GM15510 (cell line): Measurements from ENCODE around the gene TTC7B.

Experiments used
- POLR2A ChIP-seq: IDR thresholded peaks from 3 replicates; pipeline ENCODE4 v1.6.1; 2011; ENCODE audit warnings: borderline replicate concordance; ENCODE audit not compliant: insufficient read length; ENCODE audit errors: extremely low read depth

The TTC7B gene

GRCh38 chr14:90522571-90523191, 293.5 kb downstream of the TTC7B start:
- no peak for TF ChIP-seq POLR2A

- no peak for TF ChIP-seq POLR2A
Measured at GRCh38 chr14:90521930-90522483, 294.2 kb downstream of the TTC7B start.

GRCh38 chr14:90521084-90521929, 294.9 kb downstream of the TTC7B start:
- TF ChIP-seq POLR2A = no peak

- TF ChIP-seq POLR2A = no peak
Measured at GRCh38 chr14:90520326-90520725, 295.9 kb downstream of the TTC7B start.

- no peak for TF ChIP-seq POLR2A
Measured at GRCh38 chr14:90519262-90519920, 296.8 kb downstream of the TTC7B start.

GRCh38 chr14:90518941-90519256, 297.3 kb downstream of the TTC7B start:
- no peak for TF ChIP-seq POLR2A

- no peak for TF ChIP-seq POLR2A
Measured at GRCh38 chr14:90518069-90518940, 297.9 kb downstream of the TTC7B start.

- no peak for TF ChIP-seq POLR2A
Measured at GRCh38 chr14:90517076-90517841, 299.0 kb downstream of the TTC7B start.

- TF ChIP-seq POLR2A = no peak
Measured at GRCh38 chr14:90514566-90514965, 301.7 kb downstream of the TTC7B start.

- no peak for TF ChIP-seq POLR2A
Measured at GRCh38 chr14:90514015-90514398, 302.2 kb downstream of the TTC7B start.

- TF ChIP-seq POLR2A = no peak
Measured at GRCh38 chr14:90513161-90514014, 302.8 kb downstream of the TTC7B start.

GRCh38 chr14:90512329-90512991, 303.8 kb downstream of the TTC7B start:
- no peak for TF ChIP-seq POLR2A

- no peak for TF ChIP-seq POLR2A
Measured at GRCh38 chr14:90511795-90512328, 304.4 kb downstream of the TTC7B start.

- TF ChIP-seq POLR2A = no peak
Measured at GRCh38 chr14:90511252-90511651, 305.0 kb downstream of the TTC7B start.
